ENCODE data around the gene REN. TPM values are rescaled to one million over a fixed set of nuclear protein-coding genes. Genes with fewer than 3 reads are reported as not detected.

The REN gene
- total RNA-seq, 1 experiment from 2014 or later: not detected

DNA sequence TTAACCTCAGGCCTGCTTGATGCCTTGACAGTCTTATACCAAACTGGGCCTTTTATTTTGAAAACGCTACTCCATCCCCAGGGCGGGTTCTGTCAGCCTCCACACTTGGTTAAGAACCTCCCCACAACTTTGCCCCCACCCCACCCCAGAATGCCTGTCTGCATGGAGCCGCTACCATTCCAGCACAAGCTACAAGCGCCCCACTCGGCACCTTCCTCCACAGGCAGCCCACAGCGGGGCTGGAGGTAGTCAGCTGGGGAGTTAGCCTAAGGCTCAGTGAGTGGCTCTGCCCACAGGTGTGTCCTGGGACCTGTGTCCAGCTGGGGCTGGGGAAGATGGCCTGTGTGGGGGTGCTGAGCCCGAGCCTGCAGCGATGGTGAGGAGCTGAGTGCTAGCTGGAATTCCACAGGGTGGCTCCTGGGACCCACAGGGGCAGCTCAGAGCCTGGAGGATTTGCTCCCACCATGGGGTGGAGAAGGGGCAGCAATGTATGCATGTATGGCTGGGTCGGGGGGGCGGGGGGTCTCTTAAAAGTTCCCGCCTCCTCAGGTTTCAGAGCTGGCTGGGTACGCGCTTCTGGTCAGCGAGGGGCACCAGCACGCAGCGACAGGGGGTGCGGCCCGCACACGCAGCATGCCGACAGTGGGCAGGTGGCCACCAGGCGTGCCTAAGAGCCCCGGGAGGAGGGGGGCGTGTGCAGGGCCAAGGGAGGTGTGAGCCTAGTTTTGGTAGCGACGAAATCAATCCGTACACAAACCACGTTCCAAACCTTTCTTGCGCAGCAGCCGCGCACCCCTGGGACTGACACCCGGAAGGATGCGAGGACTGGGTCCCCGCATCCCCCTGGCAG, 15.2 kb downstream of the REN start:
- Histone ChIP-seq H3K79me1 (ENCODE audit: insufficient read depth, low read depth, low read length, poor library complexity, severe bottlenecking) (no peaks in the 10 kb centered on the region), H2BK5ac (ENCODE audit: insufficient read length, low read length) (no peak overlapping the region), H3K18ac (ENCODE audit: insufficient read length, low read depth, low read length) (no peak overlapping the region), H3K9ac (ENCODE audit: extremely low read depth, insufficient read length, low read length) (no peak overlapping the region), H2BK120ac (ENCODE audit: low read depth, low read length, poor library complexity, severe bottlenecking) (no peak overlapping the region), H3K4me1 (ENCODE audit: insufficient read depth, low read length) (peaks cover 4% of the 10 kb centered on the region; the same call in 1 of the 2 replicates), H2AFZ (ENCODE audit: low read length) (no peak overlapping the region), H2BK12ac (ENCODE audit: insufficient read length, low read depth, low read length) (no peak overlapping the region), H3K14ac (ENCODE audit: insufficient read depth, low read length) (no peak overlapping the region), H4K8ac (replicated peaks; ENCODE audit: insufficient read length, low read depth, low read length) (no peak overlapping the region), H3K27me3 (ENCODE audit: insufficient read depth, low read length) (no peaks in the 10 kb centered on the region; the same call in 1 of the 2 replicates), H2BK20ac (ENCODE audit: low read depth, low read length, poor library complexity, severe bottlenecking) (no peak overlapping the region), H4K91ac (ENCODE audit: insufficient read length, low read depth, low read length) (no peak overlapping the region), H3T11ph (ENCODE audit: low read length) (no peak overlapping the region), H3K4me2 (ENCODE audit: insufficient read depth, insufficient read length, low read length) (peak overlapping the region; percentile 79), H2AK5ac (ENCODE audit: insufficient read length, low read length) (no peak overlapping the region), H3K9me3 (ENCODE audit: control insufficient read depth, low read depth, low read length) (no peaks in the 10 kb centered on the region), H2BK15ac (ENCODE audit: low read depth, low read length) (no peak overlapping the region), H3K79me2 (ENCODE audit: insufficient read depth, low read length) (no peaks in the 10 kb centered on the region), H3K27ac (ENCODE audit: insufficient read length, low read depth, low read length) (no peak overlapping the region), H4K20me1 (ENCODE audit: control insufficient read depth, insufficient read depth, insufficient read length) (no peaks in the 10 kb centered on the region), H3K56ac (ENCODE audit: insufficient read length, low read depth, low read length) (no peak overlapping the region), H3K23me2 (ENCODE audit: insufficient read length, low read depth, low read length, poor library complexity, severe bottlenecking) (peaks cover 6% of the 10 kb centered on the region), H3K23ac (ENCODE audit: insufficient read length, low read depth, low read length) (no peak overlapping the region), H3K4ac (ENCODE audit: low read depth, low read length) (no peak overlapping the region), H4K5ac (ENCODE audit: insufficient read length, low read depth, low read length) (no peak overlapping the region)
- no peak overlapping the region for H3K27ac Mint-ChIP-seq
- no peaks in the 10 kb centered on the region; a peak in 1 of 5 replicates for H3K9me3 Mint-ChIP-seq
- TF ChIP-seq, protein P1, sequence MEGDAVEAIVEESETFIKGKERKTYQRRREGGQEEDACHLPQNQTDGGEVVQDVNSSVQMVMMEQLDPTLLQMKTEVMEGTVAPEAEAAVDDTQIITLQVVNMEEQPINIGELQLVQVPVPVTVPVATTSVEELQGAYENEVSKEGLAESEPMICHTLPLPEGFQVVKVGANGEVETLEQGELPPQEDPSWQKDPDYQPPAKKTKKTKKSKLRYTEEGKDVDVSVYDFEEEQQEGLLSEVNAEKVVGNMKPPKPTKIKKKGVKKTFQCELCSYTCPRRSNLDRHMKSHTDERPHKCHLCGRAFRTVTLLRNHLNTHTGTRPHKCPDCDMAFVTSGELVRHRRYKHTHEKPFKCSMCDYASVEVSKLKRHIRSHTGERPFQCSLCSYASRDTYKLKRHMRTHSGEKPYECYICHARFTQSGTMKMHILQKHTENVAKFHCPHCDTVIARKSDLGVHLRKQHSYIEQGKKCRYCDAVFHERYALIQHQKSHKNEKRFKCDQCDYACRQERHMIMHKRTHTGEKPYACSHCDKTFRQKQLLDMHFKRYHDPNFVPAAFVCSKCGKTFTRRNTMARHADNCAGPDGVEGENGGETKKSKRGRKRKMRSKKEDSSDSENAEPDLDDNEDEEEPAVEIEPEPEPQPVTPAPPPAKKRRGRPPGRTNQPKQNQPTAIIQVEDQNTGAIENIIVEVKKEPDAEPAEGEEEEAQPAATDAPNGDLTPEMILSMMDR (conservative IDR thresholded peaks at IDR 0.05): no peak
- peaks cover 46 to 52% of the 10 kb centered on the region in 2 experiments for H3K4me1 Mint-ChIP-seq
- H3K27me3 Mint-ChIP-seq (ENCODE audit: low read depth): peaks cover 40% of the 10 kb centered on the region
- H3K4me3 Mint-ChIP-seq: peak overlapping the region; percentile 62 to 74
- DNase-seq: peak; percentile 51
- no peaks in the 10 kb centered on the region; a peak in 1 of 7 replicates for H3K36me3 Mint-ChIP-seq (ENCODE audit: insufficient read depth in 1 of 3, low read depth in 3 of 3)
- WGBS (ENCODE audit: extremely low coverage, insufficient read length, low lambda C conversion rate): no CpG with 5 or more reads among the region's 33 CpGs

Data from H9 (cell line).